Kidney epithelial cell (primary cell): ENCODE measurements around the gene MCAT. TPM values are rescaled to one million over a fixed set of nuclear protein-coding genes. Genes with fewer than 3 reads are reported as not detected.
A peak's percentile ranks its signal among the peaks of the same experiment; 100 is the strongest.

Experiments used
- DNase-seq: peaks from one replicate; pipeline ENCODE4 v3.0.0-alpha.2; 2010; ENCODE audit warnings: low read depth
- H3K27me3 ChIP-seq: 2 replicates; pipeline ENCODE4 v1.6.0; 2011; ENCODE audit warnings: low read length; ENCODE audit not compliant: control insufficient read depth, insufficient read depth
- H3K36me3 ChIP-seq: 2 replicates; pipeline ENCODE4 v1.5.1; 2011; ENCODE audit warnings: low read length; ENCODE audit not compliant: control insufficient read depth, insufficient read depth
- H3K4me3 ChIP-seq: 2 replicates; pipeline ENCODE4 v1.5.1; 2011; ENCODE audit warnings: low read depth, mild to moderate bottlenecking, control low read depth, low read length
- total RNA-seq: library from RNA; depleted of rRNA; stranded (reverse); fragments of >200 nt; gene quantifications from 2 replicates; pipeline ENCODE4 v1.2.3, GENCODE V29; 2015
- TF ChIP-seq, protein P1 (sequence below): IDR thresholded peaks from 2 replicates; pipeline ENCODE4 v1.5.1; 2011; ENCODE audit warnings: mild to moderate bottlenecking, moderate library complexity, low read length, control low read depth, inconsistent platforms; ENCODE audit not compliant: insufficient read depth, poor library complexity, severe bottlenecking

The MCAT gene, protein sequence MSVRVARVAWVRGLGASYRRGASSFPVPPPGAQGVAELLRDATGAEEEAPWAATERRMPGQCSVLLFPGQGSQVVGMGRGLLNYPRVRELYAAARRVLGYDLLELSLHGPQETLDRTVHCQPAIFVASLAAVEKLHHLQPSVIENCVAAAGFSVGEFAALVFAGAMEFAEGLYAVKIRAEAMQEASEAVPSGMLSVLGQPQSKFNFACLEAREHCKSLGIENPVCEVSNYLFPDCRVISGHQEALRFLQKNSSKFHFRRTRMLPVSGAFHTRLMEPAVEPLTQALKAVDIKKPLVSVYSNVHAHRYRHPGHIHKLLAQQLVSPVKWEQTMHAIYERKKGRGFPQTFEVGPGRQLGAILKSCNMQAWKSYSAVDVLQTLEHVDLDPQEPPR
- total RNA-seq: 32.8 and 32.9 TPM in 2 replicates

DNA sequence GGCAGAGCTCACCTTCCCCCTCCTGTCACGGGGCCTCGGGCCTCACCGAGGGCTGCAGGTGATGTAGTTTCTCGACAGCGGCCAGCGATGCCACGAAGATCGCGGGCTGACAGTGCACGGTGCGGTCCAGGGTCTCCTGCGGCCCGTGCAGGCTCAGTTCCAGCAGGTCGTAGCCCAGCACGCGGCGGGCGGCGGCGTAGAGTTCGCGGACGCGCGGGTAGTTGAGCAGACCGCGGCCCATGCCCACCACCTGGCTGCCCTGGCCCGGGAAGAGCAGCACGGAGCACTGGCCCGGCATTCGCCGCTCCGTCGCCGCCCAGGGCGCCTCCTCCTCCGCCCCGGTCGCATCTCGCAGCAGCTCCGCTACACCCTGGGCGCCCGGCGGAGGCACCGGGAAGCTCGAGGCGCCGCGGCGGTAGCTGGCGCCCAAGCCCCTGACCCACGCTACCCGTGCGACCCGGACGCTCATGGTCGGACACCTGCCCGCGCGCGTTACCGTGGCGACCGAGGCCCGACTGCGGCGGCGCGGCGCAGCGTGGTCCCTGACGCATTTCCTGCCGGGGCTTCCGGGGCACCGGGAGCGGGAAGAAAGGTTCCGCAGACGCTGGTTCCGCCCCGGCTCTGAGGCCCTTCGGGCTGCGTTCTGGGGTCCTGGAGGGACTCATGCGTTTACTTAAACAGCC is at the start of gene MCAT:
Gene MCAT, minus strand, starts transcription at position 519 of the 683 bp plus-strand sequence. Its CDS starts 50 bp downstream, at position 469.
- DNase-seq: no peak
- TF ChIP-seq, protein P1, sequence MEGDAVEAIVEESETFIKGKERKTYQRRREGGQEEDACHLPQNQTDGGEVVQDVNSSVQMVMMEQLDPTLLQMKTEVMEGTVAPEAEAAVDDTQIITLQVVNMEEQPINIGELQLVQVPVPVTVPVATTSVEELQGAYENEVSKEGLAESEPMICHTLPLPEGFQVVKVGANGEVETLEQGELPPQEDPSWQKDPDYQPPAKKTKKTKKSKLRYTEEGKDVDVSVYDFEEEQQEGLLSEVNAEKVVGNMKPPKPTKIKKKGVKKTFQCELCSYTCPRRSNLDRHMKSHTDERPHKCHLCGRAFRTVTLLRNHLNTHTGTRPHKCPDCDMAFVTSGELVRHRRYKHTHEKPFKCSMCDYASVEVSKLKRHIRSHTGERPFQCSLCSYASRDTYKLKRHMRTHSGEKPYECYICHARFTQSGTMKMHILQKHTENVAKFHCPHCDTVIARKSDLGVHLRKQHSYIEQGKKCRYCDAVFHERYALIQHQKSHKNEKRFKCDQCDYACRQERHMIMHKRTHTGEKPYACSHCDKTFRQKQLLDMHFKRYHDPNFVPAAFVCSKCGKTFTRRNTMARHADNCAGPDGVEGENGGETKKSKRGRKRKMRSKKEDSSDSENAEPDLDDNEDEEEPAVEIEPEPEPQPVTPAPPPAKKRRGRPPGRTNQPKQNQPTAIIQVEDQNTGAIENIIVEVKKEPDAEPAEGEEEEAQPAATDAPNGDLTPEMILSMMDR: no peak
- Histone ChIP-seq H3K27me3 (no peaks in the 10 kb centered on the region), H3K4me3 (peak within 1 kb of the TSS; percentile 86), H3K36me3 (no peaks in the 10 kb centered on the region)

- no peaks in the 10 kb centered on the region for H3K36me3 ChIP-seq
- H3K27me3 ChIP-seq: no peaks in the 10 kb centered on the region
- TF ChIP-seq, protein P1: no peak
- no peak overlapping the region for H3K4me3 ChIP-seq
- no peak for DNase-seq
These were observed 48.6 kb upstream of the MCAT start for GRCh38 chr22:43191831-43192230.

DNA sequence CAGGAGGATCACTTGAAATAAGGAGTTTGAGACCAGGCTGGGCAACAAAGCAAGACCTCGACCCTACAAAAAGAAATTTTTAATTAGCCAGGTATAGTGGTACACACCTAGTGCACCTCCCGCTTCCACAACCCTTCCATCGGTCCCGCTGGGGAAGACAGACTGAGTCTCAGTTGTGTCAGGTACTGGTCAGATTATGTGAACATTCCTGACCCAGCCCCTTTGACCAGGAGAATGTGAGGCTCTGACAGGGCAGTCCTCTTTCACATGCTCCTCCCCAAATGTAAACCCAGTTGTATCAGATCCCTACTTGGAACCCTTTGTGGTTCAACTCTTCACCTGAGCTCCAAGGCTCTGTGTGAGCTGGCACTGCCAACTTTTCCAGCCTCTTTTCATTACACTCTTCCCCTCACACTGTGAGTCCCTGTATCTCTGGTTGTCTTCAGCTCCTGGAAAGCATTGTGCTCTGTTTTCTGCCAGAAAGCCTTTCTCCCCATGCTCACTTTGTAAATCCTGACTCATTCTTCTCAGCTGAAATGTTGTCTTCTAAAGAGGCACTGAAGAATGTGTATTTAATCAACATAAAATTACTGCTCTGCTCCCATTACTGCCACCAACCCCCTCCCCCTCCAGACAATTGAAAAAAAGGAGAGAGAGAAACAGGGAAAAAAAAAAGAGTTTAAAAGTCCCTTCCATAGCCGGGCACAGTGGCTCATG is 45.8 kb upstream of the MCAT start:
- no peaks in the 10 kb centered on the region for H3K36me3 ChIP-seq
- no peak for DNase-seq
- H3K27me3 ChIP-seq: no peaks in the 10 kb centered on the region
- no peak overlapping the region for H3K4me3 ChIP-seq
- TF ChIP-seq, protein P1: no peak

DNA sequence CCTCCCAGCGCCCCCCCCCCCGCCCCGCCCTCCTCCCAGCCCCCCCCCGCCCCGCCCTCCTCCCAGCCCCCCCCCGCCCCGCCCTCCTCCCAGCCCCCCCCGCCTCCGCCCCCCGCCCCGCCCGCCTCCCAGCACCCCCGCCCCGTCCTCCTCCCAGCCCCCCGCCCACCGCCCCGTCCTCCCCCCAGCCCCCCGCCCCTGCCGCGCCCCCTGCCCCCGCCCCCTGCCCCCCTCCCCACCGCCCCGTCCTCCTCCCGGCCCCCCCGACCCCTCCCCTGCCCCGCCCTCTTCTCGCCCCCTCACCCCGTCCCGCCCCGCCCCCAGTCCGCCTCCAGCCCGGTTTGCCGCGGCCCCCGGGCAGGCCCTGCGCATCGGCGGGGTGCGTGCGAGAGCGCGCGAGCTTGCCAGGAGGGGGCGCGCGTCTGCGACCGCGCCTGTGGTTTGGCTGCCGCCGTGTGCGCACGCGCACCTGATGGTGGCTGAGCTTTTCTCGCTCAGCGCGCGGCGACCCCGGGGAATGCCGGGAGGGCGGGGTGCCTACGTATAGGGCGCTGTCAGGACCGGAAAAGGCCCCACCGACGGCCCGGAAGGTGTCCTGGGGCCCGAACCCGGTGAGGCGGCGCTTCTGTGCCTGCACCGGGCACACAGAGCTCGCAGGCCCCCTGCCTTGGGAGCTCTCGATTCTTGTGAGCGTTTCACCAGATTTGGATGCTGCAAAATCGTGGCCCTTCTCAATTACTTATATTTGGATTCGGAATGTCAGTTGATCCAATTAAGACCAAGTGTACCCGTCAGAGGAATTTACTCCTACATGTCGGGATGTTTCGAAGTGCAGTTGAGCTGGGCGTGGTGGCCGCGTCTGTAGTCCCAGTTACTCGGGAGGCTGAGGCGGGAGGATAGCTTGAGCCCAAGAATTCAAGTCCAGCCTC is 44.2 kb upstream of the MCAT start:
- no peaks in the 10 kb centered on the region for H3K36me3 ChIP-seq
- H3K27me3 ChIP-seq: no peaks in the 10 kb centered on the region
- peak overlapping the region; percentile 46 for H3K4me3 ChIP-seq
- TF ChIP-seq, protein P1: peak; percentile 47
- DNase-seq: peak; percentile 58
